Activated naive CD4-positive, alpha-beta T cell treated with anti-CD3 and anti-CD28 coated beads, Interleukin-2, amount 50 U/mL, for 24 hours (primary cell): ENCODE data around the gene CINP.
"Not testable (repeated sequence)": the region's sequence is repeated elsewhere in the genome, so short reads cannot be mapped to it uniquely, and the experiment has no call there.

Experiments used
- H3K27ac Mint-ChIP-seq: one replicate; pipeline ENCODE4 v1.8.0; 2021; ENCODE audit warnings: mild to moderate bottlenecking, mixed read lengths
- H3K27me3 Mint-ChIP-seq: one replicate; pipeline ENCODE4 v1.8.0; 2021; ENCODE audit warnings: mixed read lengths
- H3K36me3 Mint-ChIP-seq: one replicate; pipeline ENCODE4 v1.8.0; 2021; ENCODE audit warnings: mixed read lengths
- H3K4me1 Mint-ChIP-seq: one replicate; pipeline ENCODE4 v1.8.0; 2021; ENCODE audit warnings: mixed read lengths
- H3K4me3 Mint-ChIP-seq: one replicate; pipeline ENCODE4 v1.8.0; 2021; ENCODE audit warnings: mild to moderate bottlenecking, mixed read lengths
- H3K9me3 Mint-ChIP-seq: one replicate; pipeline ENCODE4 v1.8.0; 2021; ENCODE audit warnings: mixed read lengths

The CINP gene

GRCh38 chr14:102338724-102339123, 24.0 kb downstream of the CINP start:
- H3K27me3 Mint-ChIP-seq, result no peaks in the 10 kb centered on the region
- no peak overlapping the region for H3K27ac Mint-ChIP-seq
- peaks cover 9% of the 10 kb centered on the region for H3K36me3 Mint-ChIP-seq
- no peak overlapping the region for H3K4me3 Mint-ChIP-seq
- no peaks in the 10 kb centered on the region for H3K9me3 Mint-ChIP-seq
- H3K4me1 Mint-ChIP-seq, result peaks cover under 1% of the 10 kb centered on the region

DNA sequence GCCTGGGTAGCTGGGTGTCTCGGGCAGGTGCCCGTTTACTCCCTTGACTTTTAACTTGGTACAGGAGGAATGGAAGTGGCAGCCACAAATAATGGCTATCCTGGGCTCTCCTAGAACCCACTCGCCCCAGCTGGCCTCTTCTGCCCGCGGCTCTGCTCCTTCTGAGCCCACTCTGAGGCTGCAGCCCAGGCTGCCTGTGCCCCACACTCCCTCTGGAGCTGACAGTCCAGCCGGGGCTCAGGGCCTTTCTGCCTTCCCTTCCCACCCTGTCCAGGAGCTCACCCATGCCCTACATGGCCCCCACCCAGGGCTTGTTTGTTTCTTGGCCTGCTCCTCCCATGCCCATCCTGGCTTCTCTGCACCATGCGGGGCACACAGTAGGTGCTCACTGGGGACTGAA, 27.5 kb downstream of the CINP start:
- no peak overlapping the region for H3K27ac Mint-ChIP-seq
- H3K27me3 Mint-ChIP-seq, result no peaks in the 10 kb centered on the region
- H3K36me3 Mint-ChIP-seq, result peaks cover 13% of the 10 kb centered on the region
- no peak overlapping the region for H3K4me3 Mint-ChIP-seq
- H3K4me1 Mint-ChIP-seq, result peaks cover 5% of the 10 kb centered on the region
- no peaks in the 10 kb centered on the region for H3K9me3 Mint-ChIP-seq

DNA sequence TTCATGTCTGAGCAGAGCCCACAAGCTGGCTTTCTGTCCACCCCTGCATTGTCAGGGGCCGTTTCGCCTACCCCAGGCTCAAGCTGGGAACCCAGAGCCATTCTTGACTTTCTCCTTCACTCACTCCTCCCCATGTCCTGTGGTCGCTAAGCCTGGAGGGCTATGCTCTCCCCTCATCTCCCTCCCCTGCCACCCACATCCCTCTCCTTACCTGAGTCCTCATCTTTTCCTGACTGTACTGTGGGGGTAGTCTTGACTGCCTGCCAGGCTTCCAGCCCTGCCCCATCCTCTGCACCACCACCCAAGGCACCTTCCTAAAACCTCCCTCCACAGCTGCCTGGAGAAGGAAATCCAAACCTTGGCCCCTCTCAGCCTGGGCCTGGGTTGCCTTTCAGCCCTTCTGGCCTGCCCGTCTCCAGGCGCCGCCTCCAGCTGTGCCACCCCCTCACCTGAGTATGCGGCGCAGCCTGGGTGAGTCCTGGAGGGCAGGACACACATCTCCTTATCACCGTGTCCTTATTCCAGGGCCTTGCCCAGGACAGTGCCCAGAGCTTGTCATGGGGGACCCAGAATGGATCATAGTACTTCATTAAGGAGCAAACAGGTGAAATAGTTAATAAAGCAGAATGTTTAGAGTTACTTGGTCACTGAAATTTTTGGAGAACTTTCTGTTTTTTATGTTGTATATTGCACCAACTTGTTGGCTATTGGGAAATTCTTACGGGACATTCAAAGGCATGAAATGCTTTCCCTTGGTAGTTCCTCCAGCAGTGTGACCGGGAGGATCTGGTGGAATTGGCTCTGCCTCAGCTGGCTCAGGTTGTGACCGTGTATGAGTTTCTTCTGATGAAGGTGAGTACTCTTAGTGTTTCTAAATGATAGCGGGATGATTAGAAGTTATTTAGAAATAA, 28.6 kb downstream of the CINP start:
- H3K4me1 Mint-ChIP-seq, result peaks cover 5% of the 10 kb centered on the region
- H3K9me3 Mint-ChIP-seq, result no peaks in the 10 kb centered on the region
- H3K36me3 Mint-ChIP-seq, result peaks cover 13% of the 10 kb centered on the region
- H3K4me3 Mint-ChIP-seq, result no peak overlapping the region
- H3K27me3 Mint-ChIP-seq, result no peaks in the 10 kb centered on the region
- H3K27ac Mint-ChIP-seq, result no peak overlapping the region

DNA sequence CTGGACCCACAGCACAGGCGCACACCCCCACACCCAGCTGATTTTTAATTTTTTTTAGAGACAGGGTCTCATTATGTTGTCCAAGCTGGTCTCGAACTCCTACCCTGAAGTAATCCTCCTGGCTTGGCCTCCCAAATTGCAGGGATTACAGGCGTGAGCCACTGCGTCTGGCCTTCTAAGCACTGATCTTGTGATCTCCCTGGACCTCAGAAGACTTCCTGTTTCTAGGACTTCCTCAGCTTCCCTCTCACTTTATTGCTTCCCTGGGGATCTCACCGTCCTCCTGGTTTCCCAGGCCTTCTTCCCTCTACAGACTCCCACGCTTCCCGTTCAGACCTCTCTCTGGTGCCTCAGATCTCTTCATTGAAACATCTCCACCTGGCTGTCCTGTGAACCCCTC, 29.3 kb downstream of the CINP start:
- peaks cover 10% of the 10 kb centered on the region for H3K36me3 Mint-ChIP-seq
- H3K27me3 Mint-ChIP-seq, result no peaks in the 10 kb centered on the region
- H3K4me1 Mint-ChIP-seq, result peaks cover 8% of the 10 kb centered on the region
- no peak overlapping the region for H3K27ac Mint-ChIP-seq
- no peak overlapping the region for H3K4me3 Mint-ChIP-seq
- H3K9me3 Mint-ChIP-seq, result no peaks in the 10 kb centered on the region

DNA sequence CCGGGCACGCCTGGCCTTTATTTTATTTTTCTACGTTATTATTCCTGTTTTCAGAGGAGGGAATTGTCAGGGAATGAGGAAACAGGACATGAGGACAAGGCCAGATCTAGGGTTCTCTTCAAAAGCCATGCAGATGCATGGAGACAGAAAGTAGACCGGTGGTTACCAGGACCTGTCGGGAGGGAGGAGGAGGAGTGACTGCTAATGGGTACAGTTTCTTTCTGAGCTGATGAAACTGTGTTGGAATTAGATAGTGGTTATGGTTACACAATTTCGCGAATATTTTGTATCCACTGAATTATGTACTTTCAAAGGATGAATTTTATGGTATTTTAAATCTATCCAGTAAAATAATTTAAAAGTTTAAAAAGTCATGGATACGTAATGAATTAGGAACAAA, 31.9 kb downstream of the CINP start:
- Mint-ChIP-seq H3K9me3 (no peaks in the 10 kb centered on the region), H3K4me3 (no peak overlapping the region), H3K27ac (no peak overlapping the region), H3K36me3 (peaks cover 8% of the 10 kb centered on the region), H3K27me3 (no peaks in the 10 kb centered on the region), H3K4me1 (peaks cover 10% of the 10 kb centered on the region)

DNA sequence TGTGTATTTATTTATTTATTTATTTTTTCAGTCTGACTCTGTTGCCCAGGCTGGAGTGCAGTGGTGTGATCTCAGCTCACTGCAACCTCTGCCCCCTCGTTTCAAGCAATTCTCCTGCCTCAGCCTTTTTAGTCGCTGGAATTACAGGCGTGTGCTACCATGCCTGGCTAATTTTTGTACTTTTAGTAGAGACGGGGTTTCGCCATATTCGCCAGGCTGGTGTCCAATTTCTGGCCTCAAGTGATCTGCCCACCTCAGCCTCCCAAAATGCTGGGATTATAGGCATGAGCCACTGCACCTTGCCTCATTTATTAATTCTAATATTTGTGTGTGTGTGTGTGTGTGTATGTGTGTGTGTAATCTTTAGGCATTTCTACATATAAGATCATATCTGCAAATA, 33.3 kb downstream of the CINP start:
- not testable (repeated sequence) for H3K27ac Mint-ChIP-seq, H3K9me3 Mint-ChIP-seq, H3K27me3 Mint-ChIP-seq, H3K4me3 Mint-ChIP-seq, H3K36me3 Mint-ChIP-seq
- H3K4me1 Mint-ChIP-seq, result peaks cover 10% of the 10 kb centered on the region

- Mint-ChIP-seq H3K9me3 (no peaks in the 10 kb centered on the region), H3K36me3 (peaks cover 2% of the 10 kb centered on the region), H3K4me3 (no peak overlapping the region), H3K4me1 (peaks cover 19% of the 10 kb centered on the region), H3K27me3 (no peaks in the 10 kb centered on the region), H3K27ac (no peak overlapping the region)
These were observed 36.1 kb downstream of the CINP start for GRCh38 chr14:102326583-102326982.

GRCh38 chr14:102325791-102326345, 36.8 kb downstream of the CINP start:
- H3K36me3 Mint-ChIP-seq, result peaks cover 2% of the 10 kb centered on the region
- no peaks in the 10 kb centered on the region for H3K9me3 Mint-ChIP-seq
- H3K27me3 Mint-ChIP-seq, result no peaks in the 10 kb centered on the region
- H3K4me3 Mint-ChIP-seq, result no peak overlapping the region
- H3K4me1 Mint-ChIP-seq, result peaks cover 23% of the 10 kb centered on the region
- H3K27ac Mint-ChIP-seq, result no peak overlapping the region

- Mint-ChIP-seq H3K4me1 (peaks cover 33% of the 10 kb centered on the region), H3K27me3 (no peaks in the 10 kb centered on the region), H3K27ac (peak overlapping the region; percentile 55), H3K9me3 (no peaks in the 10 kb centered on the region), H3K4me3 (no peak overlapping the region), H3K36me3 (peaks cover 2% of the 10 kb centered on the region)
These were observed 39.6 kb downstream of the CINP start for GRCh38 chr14:102323102-102323501.

DNA sequence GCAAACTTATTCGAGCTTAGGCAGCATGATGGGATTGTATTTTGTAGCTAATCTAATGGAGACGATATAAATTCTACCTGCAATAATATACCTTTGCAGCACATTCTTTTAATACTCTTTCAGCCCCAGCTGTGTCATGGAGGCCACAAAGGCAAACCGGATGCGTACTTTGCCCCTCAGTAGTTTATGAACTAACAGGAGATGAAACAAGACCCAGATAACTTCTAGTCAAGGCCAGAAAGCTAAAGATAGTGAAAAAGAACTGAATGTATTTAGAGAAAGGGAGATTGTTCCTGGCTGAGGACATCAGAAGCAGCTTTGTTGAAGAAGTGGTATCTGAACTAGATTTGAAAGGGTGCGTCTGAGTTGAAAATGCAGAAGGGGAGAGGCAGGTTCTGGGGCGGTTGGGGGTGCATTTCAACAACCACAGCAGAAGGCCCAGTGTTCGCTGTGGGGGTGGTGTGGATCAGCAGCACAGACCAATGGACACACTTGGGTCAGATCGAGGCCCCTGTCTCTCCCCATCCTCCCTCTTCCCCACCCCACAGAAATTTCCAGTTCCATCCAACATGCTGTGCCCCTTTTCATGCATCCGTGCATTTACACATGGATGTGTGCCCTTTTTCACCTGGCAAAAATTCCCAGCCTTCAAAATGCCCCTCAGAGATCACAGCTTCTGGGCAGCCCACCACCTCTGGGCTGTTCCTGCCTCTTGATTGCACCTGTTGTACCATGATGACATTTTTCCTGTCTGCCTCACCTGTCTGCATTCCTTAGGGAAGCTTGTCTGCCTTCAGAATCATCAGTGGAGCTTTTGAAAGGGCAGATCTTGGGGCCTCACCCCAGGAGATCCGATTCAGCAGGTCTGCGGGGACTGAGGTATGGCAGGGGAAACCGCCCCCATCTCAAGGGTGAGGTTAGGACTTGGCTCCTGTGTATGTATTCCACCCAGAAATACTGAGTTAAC, 41.0 kb downstream of the CINP start:
- H3K4me3 Mint-ChIP-seq, result peak overlapping the region; percentile 90
- H3K36me3 Mint-ChIP-seq, result peaks cover 2% of the 10 kb centered on the region
- no peaks in the 10 kb centered on the region for H3K27me3 Mint-ChIP-seq
- no peaks in the 10 kb centered on the region for H3K9me3 Mint-ChIP-seq
- H3K4me1 Mint-ChIP-seq, result peaks cover 46% of the 10 kb centered on the region
- no peak overlapping the region for H3K27ac Mint-ChIP-seq

DNA sequence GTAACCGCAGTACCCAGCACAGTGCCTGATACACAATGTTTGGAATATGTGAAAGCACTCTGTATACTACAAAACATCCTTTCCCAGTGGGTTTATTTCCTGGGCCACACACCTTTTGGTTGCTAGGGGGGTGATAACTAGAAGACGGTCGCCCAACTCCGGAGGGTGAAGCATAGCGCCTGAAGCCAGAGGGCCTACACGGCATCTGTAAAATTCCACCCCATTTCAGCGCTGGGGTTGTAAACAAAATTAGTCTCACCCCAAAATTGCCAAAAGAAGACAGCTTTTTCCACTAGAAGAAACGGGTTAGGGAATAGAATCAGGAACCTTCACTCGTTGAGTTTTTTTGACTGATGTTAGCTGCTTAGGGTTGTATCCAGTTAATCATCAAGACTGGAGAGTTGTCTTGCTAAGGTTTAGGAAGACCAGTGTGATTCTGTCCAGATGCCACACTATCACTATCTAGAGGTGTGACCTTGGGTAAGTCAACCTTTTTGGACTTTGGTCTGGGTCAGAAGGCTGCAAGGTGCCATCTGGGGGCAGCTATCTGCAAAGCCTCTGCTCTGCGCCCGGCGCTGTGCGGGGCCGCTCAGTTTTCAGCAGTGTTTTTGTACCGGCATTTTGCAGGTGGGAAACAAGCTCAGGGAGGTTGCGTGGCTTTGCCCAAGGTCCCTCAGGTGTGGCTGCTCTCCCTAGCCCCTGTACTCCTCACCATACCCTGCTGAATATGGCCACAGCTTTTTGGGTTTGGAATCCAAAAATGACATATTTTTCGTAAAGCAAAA, 41.8 kb downstream of the CINP start:
- H3K4me1 Mint-ChIP-seq, result peaks cover 49% of the 10 kb centered on the region
- H3K9me3 Mint-ChIP-seq, result no peaks in the 10 kb centered on the region
- H3K27me3 Mint-ChIP-seq, result no peaks in the 10 kb centered on the region
- peak overlapping the region; percentile 93 for H3K27ac Mint-ChIP-seq
- H3K36me3 Mint-ChIP-seq, result no peaks in the 10 kb centered on the region
- peak overlapping the region; percentile 90 for H3K4me3 Mint-ChIP-seq

- Mint-ChIP-seq H3K4me3 (peak overlapping the region; percentile 90), H3K9me3 (no peaks in the 10 kb centered on the region), H3K27ac (peak overlapping the region; percentile 93), H3K36me3 (no peaks in the 10 kb centered on the region), H3K4me1 (peaks cover 50% of the 10 kb centered on the region), H3K27me3 (no peaks in the 10 kb centered on the region)
These were observed 42.5 kb downstream of the CINP start for GRCh38 chr14:102320033-102320660.

DNA sequence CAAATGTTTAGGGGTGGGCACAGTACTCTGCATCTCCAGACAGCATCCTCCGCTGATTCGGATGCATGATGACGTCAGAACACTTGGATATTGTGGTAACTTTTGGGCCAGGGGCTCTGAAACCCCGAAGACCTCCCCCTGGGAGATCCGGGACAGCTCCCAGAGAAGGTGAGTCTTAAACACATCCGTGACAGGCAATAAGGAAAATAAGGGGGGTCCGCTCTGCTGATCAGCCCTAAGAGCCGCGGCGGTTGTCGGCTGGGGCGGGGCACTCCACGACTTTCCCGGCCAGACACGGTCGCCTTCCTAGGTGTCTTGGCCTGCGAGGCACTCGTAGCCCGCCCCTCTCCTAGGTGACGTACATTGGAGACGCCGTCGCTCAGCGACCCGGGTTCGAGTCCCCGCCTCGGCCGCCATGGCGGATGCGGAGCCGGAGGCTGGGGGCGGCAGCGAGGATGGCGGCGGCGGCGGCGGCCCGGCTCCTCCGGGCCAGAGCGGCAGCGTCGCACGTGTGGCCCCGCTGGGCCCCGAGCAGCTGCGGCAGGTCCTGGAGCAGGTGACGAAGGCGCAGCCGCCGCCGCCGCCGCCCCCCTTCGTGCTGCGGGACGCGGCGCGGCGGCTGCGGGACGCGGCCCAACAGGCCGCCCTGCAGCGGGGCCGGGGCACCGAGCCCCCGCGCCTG, 43.2 kb downstream of the CINP start, which contains the start of gene ZNF839:
ZNF839 (plus strand) TSS at position 396 of the 682 bp plus-strand sequence; CDS start at position 416, 20 bp downstream.
- Mint-ChIP-seq H3K4me3 (peak within 1 kb of the TSS; percentile 93), H3K36me3 (no peaks in the 10 kb centered on the region), H3K27me3 (no peaks in the 10 kb centered on the region), H3K27ac (peak within 1 kb of the TSS; percentile 98), H3K4me1 (peaks cover 57% of the 10 kb centered on the region), H3K9me3 (no peaks in the 10 kb centered on the region)

GRCh38 chr14:102318781-102319276, 43.9 kb downstream of the CINP start:
- Mint-ChIP-seq H3K4me1 (peaks cover 63% of the 10 kb centered on the region), H3K9me3 (no peaks in the 10 kb centered on the region), H3K27me3 (no peaks in the 10 kb centered on the region), H3K27ac (peak overlapping the region; percentile 98), H3K4me3 (peak overlapping the region; percentile 93), H3K36me3 (no peaks in the 10 kb centered on the region)
